ENCODE measurements around the gene FGF11.

GRCh38 chr17:7436556-7437368 is 2.5 kb upstream of the FGF11 start:
- no peak for TF ChIP-seq U2AF1 (optimal IDR thresholded peaks at IDR 0.05; ENCODE audit: low read depth, low read length)
- TF ChIP-seq ZFP36 (IDR thresholded peaks at IDR 0.05; ENCODE audit: borderline replicate concordance, low read depth, low read length, partially characterized antibody), result no peak
- TF ChIP-seq, protein P1, sequence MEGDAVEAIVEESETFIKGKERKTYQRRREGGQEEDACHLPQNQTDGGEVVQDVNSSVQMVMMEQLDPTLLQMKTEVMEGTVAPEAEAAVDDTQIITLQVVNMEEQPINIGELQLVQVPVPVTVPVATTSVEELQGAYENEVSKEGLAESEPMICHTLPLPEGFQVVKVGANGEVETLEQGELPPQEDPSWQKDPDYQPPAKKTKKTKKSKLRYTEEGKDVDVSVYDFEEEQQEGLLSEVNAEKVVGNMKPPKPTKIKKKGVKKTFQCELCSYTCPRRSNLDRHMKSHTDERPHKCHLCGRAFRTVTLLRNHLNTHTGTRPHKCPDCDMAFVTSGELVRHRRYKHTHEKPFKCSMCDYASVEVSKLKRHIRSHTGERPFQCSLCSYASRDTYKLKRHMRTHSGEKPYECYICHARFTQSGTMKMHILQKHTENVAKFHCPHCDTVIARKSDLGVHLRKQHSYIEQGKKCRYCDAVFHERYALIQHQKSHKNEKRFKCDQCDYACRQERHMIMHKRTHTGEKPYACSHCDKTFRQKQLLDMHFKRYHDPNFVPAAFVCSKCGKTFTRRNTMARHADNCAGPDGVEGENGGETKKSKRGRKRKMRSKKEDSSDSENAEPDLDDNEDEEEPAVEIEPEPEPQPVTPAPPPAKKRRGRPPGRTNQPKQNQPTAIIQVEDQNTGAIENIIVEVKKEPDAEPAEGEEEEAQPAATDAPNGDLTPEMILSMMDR (CRISPR knock-in tag; IDR thresholded peaks at IDR 0.05), result peak; percentile 81
- no peak for TF ChIP-seq ZNF124 (CRISPR knock-in tag; IDR thresholded peaks at IDR 0.05)
- TF ChIP-seq, protein P2, sequence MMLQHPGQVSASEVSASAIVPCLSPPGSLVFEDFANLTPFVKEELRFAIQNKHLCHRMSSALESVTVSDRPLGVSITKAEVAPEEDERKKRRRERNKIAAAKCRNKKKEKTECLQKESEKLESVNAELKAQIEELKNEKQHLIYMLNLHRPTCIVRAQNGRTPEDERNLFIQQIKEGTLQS (CRISPR knock-in tag; IDR thresholded peaks at IDR 0.05), result no peak
- TF ChIP-seq HOXA3 (CRISPR knock-in tag; IDR thresholded peaks at IDR 0.05), result peak; percentile 63
- TF ChIP-seq EHMT2 (IDR thresholded peaks at IDR 0.05; ENCODE audit: borderline replicate concordance, low read depth, low read length), result no peak
- TF ChIP-seq CHD2 (IDR thresholded peaks at IDR 0.05; ENCODE audit: low read depth, low read length), result no peak
- TF ChIP-seq KLF9 (CRISPR knock-in tag; IDR thresholded peaks at IDR 0.05; ENCODE audit: low read depth), result no peak
- TF ChIP-seq RXRA (CRISPR knock-in tag; IDR thresholded peaks at IDR 0.05), result no peak

Measured in HepG2 (cell line).